Measurements from ENCODE around the gene HSPB1. TPM values are rescaled to one million over a fixed set of nuclear protein-coding genes. Genes with fewer than 3 reads are reported as not detected.
"Not testable (repeated sequence)": the region's sequence is repeated elsewhere in the genome, so short reads cannot be mapped to it uniquely, and the experiment has no call there.

The HSPB1 gene
- total RNA-seq, 3 donors from 2014 or later, result 50.3 to 57.0 (median 53.8) TPM

GRCh38 chr7:76271384-76271783, 31.1 kb upstream of the HSPB1 start:
- DNase-seq; H3K9me3 Mint-ChIP-seq; H3K4me3 Mint-ChIP-seq; H3K36me3 Mint-ChIP-seq (ENCODE audit: insufficient read depth); ATAC-seq: not testable (repeated sequence)
- peaks cover 32% of the 10 kb centered on the region for H3K27me3 Mint-ChIP-seq (ENCODE audit: low read depth)
- peaks cover 15% of the 10 kb centered on the region for H3K4me1 Mint-ChIP-seq (ENCODE audit: low read depth)

- H3K27me3 Mint-ChIP-seq (ENCODE audit: low read depth), result peaks cover 30% of the 10 kb centered on the region
- ATAC-seq (no peak), DNase-seq (no peak)
- H3K36me3 Mint-ChIP-seq (ENCODE audit: insufficient read depth), result no peaks in the 10 kb centered on the region
- no peak overlapping the region for H3K4me3 Mint-ChIP-seq
- peaks cover 12% of the 10 kb centered on the region for H3K4me1 Mint-ChIP-seq (ENCODE audit: low read depth)
- H3K9me3 Mint-ChIP-seq, result no peaks in the 10 kb centered on the region
Measured at GRCh38 chr7:76272142-76272541, 30.3 kb upstream of the HSPB1 start.

GRCh38 chr7:76272851-76273497, 29.5 kb upstream of the HSPB1 start:
- ATAC-seq (peak in 1 of 2 donors; percentile 57), DNase-seq (no peak)
- Mint-ChIP-seq H3K36me3 (ENCODE audit: insufficient read depth) (no peaks in the 10 kb centered on the region), H3K4me1 (ENCODE audit: low read depth) (peaks cover 12% of the 10 kb centered on the region), H3K27me3 (ENCODE audit: low read depth) (peaks cover 28% of the 10 kb centered on the region), H3K4me3 (no peak overlapping the region), H3K9me3 (no peaks in the 10 kb centered on the region)

- ATAC-seq, result no peak
- Mint-ChIP-seq H3K4me1 (ENCODE audit: low read depth) (peaks cover 10% of the 10 kb centered on the region), H3K27me3 (ENCODE audit: low read depth) (peaks cover 26% of the 10 kb centered on the region), H3K4me3 (no peak overlapping the region), H3K9me3 (no peaks in the 10 kb centered on the region), H3K36me3 (ENCODE audit: insufficient read depth) (no peaks in the 10 kb centered on the region)
- DNase-seq, result no peak
Measured at GRCh38 chr7:76273503-76273902, 29.0 kb upstream of the HSPB1 start.

GRCh38 chr7:76278540-76278939, 23.9 kb upstream of the HSPB1 start:
- Mint-ChIP-seq H3K27me3 (ENCODE audit: low read depth) (peaks cover 36% of the 10 kb centered on the region), H3K4me3 (no peak overlapping the region), H3K36me3 (ENCODE audit: insufficient read depth) (no peaks in the 10 kb centered on the region), H3K9me3 (no peaks in the 10 kb centered on the region), H3K4me1 (ENCODE audit: low read depth) (peaks cover 10% of the 10 kb centered on the region)
- ATAC-seq (peak in 1 of 2 donors; percentile 31), DNase-seq (no peak)

GRCh38 chr7:76280408-76280807, 22.1 kb upstream of the HSPB1 start:
- H3K4me1 Mint-ChIP-seq (ENCODE audit: low read depth), result peaks cover 11% of the 10 kb centered on the region
- H3K27me3 Mint-ChIP-seq (ENCODE audit: low read depth), result peaks cover 42% of the 10 kb centered on the region
- H3K9me3 Mint-ChIP-seq, result no peaks in the 10 kb centered on the region
- no peak for ATAC-seq
- no peak overlapping the region for H3K4me3 Mint-ChIP-seq
- DNase-seq, result no peak
- H3K36me3 Mint-ChIP-seq (ENCODE audit: insufficient read depth), result no peaks in the 10 kb centered on the region

- no peak for DNase-seq
- Mint-ChIP-seq H3K9me3 (no peaks in the 10 kb centered on the region), H3K4me1 (ENCODE audit: low read depth) (peaks cover 11% of the 10 kb centered on the region), H3K27me3 (ENCODE audit: low read depth) (peaks cover 38% of the 10 kb centered on the region), H3K36me3 (ENCODE audit: insufficient read depth) (no peaks in the 10 kb centered on the region), H3K4me3 (peak overlapping the region; percentile 73)
- peak; percentile 42 to 46 for ATAC-seq
Measured at GRCh38 chr7:76281006-76281705, 21.3 kb upstream of the HSPB1 start.

- peak in 1 of 2 donors; percentile 4 for ATAC-seq
- peaks cover 11% of the 10 kb centered on the region for H3K4me1 Mint-ChIP-seq (ENCODE audit: low read depth)
Measured at GRCh38 chr7:76281706-76282343, 20.6 kb upstream of the HSPB1 start.

GRCh38 chr7:76282344-76283253, 19.9 kb upstream of the HSPB1 start:
- no peak for DNase-seq
- peak; percentile 39 to 43 for ATAC-seq
- peaks cover 35% of the 10 kb centered on the region for H3K27me3 Mint-ChIP-seq (ENCODE audit: low read depth)
- H3K4me1 Mint-ChIP-seq (ENCODE audit: low read depth), result peaks cover 11% of the 10 kb centered on the region
- H3K9me3 Mint-ChIP-seq, result no peaks in the 10 kb centered on the region
- H3K4me3 Mint-ChIP-seq, result peak overlapping the region; percentile 62
- H3K36me3 Mint-ChIP-seq (ENCODE audit: insufficient read depth), result no peaks in the 10 kb centered on the region

More at GRCh38 chr7:76281706-76282343, 20.6 kb upstream of the HSPB1 start:
- Mint-ChIP-seq H3K4me3 (peak overlapping the region; percentile 70), H3K27me3 (ENCODE audit: low read depth) (peaks cover 36% of the 10 kb centered on the region), H3K36me3 (ENCODE audit: insufficient read depth) (no peaks in the 10 kb centered on the region), H3K9me3 (no peaks in the 10 kb centered on the region)
- DNase-seq, result no peak

GRCh38 chr7:76283254-76284159, 19.0 kb upstream of the HSPB1 start:
- no peak for ATAC-seq
- peak overlapping the region; percentile 56 for H3K4me3 Mint-ChIP-seq
- no peaks in the 10 kb centered on the region for H3K36me3 Mint-ChIP-seq (ENCODE audit: insufficient read depth)
- DNase-seq, result no peak
- peaks cover 33% of the 10 kb centered on the region for H3K27me3 Mint-ChIP-seq (ENCODE audit: low read depth)
- H3K9me3 Mint-ChIP-seq, result no peaks in the 10 kb centered on the region
- peaks cover 11% of the 10 kb centered on the region for H3K4me1 Mint-ChIP-seq (ENCODE audit: low read depth)

GRCh38 chr7:76285604-76286374, 16.7 kb upstream of the HSPB1 start:
- no peak for ATAC-seq
- H3K36me3 Mint-ChIP-seq (ENCODE audit: insufficient read depth), result no peaks in the 10 kb centered on the region
- peaks cover 11% of the 10 kb centered on the region for H3K4me1 Mint-ChIP-seq (ENCODE audit: low read depth)
- no peak overlapping the region for H3K4me3 Mint-ChIP-seq
- no peaks in the 10 kb centered on the region for H3K9me3 Mint-ChIP-seq
- H3K27me3 Mint-ChIP-seq (ENCODE audit: low read depth), result peaks cover 22% of the 10 kb centered on the region
- no peak for DNase-seq

- Mint-ChIP-seq H3K36me3 (ENCODE audit: insufficient read depth) (no peaks in the 10 kb centered on the region), H3K27me3 (ENCODE audit: low read depth) (peaks cover 16% of the 10 kb centered on the region), H3K9me3 (no peaks in the 10 kb centered on the region), H3K4me1 (ENCODE audit: low read depth) (peaks cover 14% of the 10 kb centered on the region), H3K4me3 (no peak overlapping the region)
- DNase-seq, result no peak
- ATAC-seq, result no peak
Measured at GRCh38 chr7:76286842-76287403, 15.6 kb upstream of the HSPB1 start.

All from activated T-cell treated with anti-CD3 and anti-CD28 coated beads, Interleukin-2, amount 50 U/mL, for 4 hours (primary cell).